Osteocyte (in vitro differentiated cells): ENCODE data around the gene POPDC2. TPM values are rescaled to one million over a fixed set of nuclear protein-coding genes. Genes with fewer than 3 reads are reported as not detected.
A peak's percentile ranks its signal among the peaks of the same experiment; 100 is the strongest.

ENCODE experiments used
- DNase-seq: peaks from one replicate; pipeline ENCODE4 v3.0.0; 2021; ENCODE audit warnings: mixed read lengths; ENCODE audit not compliant: unreplicated experiment; ENCODE audit errors: extremely low spot score
- H3K27ac Mint-ChIP-seq: one replicate; pipeline ENCODE4 v1.8.0; 2021; ENCODE audit warnings: mild to moderate bottlenecking, mixed read lengths; ENCODE audit not compliant: unreplicated experiment
- H3K27me3 Mint-ChIP-seq: one replicate; pipeline ENCODE4 v1.8.0; 2021; ENCODE audit warnings: mixed read lengths; ENCODE audit not compliant: unreplicated experiment
- H3K36me3 Mint-ChIP-seq: one replicate; pipeline ENCODE4 v1.8.0; 2021; ENCODE audit warnings: mixed read lengths; ENCODE audit not compliant: unreplicated experiment
- H3K4me1 Mint-ChIP-seq: one replicate; pipeline ENCODE4 v1.8.0; 2021; ENCODE audit warnings: mixed read lengths; ENCODE audit not compliant: unreplicated experiment
- H3K4me3 Mint-ChIP-seq: one replicate; pipeline ENCODE4 v1.8.0; 2021; ENCODE audit warnings: mild to moderate bottlenecking, moderate library complexity, mixed read lengths; ENCODE audit not compliant: unreplicated experiment
- H3K9me3 Mint-ChIP-seq: one replicate; pipeline ENCODE4 v1.8.0; 2021; ENCODE audit warnings: mixed read lengths; ENCODE audit not compliant: unreplicated experiment
- CTCF ChIP-seq: fragments of 200-600 bp; sonication (generic); IDR thresholded peaks from 2 replicates; pipeline ENCODE4 v1.5.0; 2021; ENCODE audit warnings: antibody characterized with exemption, mild to moderate bottlenecking, moderate library complexity
- total RNA-seq: library from RNA; stranded (reverse); gene quantifications from 2 replicates; pipeline ENCODE4 v1.2.1, GENCODE V29; 2021

The POPDC2 gene
- total RNA-seq, 1 donor from 2014 or later, result 2.4 TPM

DNA sequence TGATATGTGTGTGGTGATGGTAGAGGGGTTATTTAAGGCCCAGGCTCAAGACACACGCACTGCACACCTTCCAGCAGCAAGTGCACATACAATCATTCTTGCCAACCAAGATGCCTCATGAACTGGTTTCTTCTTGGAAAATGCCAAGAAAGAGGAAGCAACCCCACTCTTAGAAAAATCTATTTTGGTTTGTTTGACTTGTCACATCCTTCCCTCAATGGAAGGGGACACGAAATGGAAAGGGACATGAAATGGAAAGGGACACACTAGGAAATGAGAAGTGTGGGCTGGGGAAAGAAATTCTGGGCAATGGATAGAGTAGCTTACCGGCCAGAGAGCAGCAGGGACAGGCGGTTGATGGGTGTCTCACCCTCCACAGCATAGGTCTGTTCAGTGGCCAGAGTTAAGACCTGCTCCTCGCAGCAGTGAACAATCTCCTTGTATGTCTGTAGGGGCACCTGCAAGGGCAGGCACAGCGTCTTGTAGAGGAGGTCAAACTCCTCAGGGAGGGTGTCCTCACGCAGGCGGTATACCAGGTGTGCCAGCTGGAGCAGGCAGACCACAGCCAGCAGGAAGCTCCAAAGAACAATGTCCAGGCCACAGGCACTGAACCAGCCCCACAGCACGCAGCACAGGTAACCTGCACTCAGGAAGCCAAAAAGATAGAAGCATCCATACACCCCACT is 640 bp downstream of the POPDC2 start:
- TF ChIP-seq CTCF, result no peak
- Mint-ChIP-seq H3K4me1 (peaks cover 10% of the 10 kb centered on the region), H3K9me3 (no peaks in the 10 kb centered on the region), H3K27ac (no peak overlapping the region), H3K36me3 (no peaks in the 10 kb centered on the region), H3K27me3 (no peaks in the 10 kb centered on the region), H3K4me3 (no peak overlapping the region)
- no peak for DNase-seq

DNA sequence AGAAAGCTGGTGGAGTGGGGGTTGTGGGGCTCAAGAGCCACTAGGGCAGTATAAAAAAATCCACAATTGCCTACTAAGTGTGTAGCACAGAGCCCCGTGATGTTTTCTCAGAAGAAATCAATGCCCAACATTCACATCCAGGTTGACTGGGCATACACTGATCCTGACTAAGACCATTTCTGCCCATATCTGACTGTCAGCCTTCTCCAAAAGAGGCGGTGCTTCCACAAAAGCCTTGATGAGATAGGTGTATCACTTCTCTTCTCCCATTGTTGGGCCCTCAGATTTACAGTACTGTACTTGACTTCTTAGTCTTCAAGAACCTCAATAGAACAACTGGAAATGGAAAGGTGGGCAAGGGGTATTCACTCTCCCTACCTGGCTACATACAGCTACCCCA is 1.4 kb downstream of the POPDC2 start:
- no peaks in the 10 kb centered on the region for H3K27me3 Mint-ChIP-seq
- H3K4me3 Mint-ChIP-seq, result no peak overlapping the region
- no peak overlapping the region for H3K27ac Mint-ChIP-seq
- H3K36me3 Mint-ChIP-seq, result no peaks in the 10 kb centered on the region
- TF ChIP-seq CTCF, result no peak
- DNase-seq, result no peak
- H3K9me3 Mint-ChIP-seq, result no peaks in the 10 kb centered on the region
- peaks cover 10% of the 10 kb centered on the region for H3K4me1 Mint-ChIP-seq

DNA sequence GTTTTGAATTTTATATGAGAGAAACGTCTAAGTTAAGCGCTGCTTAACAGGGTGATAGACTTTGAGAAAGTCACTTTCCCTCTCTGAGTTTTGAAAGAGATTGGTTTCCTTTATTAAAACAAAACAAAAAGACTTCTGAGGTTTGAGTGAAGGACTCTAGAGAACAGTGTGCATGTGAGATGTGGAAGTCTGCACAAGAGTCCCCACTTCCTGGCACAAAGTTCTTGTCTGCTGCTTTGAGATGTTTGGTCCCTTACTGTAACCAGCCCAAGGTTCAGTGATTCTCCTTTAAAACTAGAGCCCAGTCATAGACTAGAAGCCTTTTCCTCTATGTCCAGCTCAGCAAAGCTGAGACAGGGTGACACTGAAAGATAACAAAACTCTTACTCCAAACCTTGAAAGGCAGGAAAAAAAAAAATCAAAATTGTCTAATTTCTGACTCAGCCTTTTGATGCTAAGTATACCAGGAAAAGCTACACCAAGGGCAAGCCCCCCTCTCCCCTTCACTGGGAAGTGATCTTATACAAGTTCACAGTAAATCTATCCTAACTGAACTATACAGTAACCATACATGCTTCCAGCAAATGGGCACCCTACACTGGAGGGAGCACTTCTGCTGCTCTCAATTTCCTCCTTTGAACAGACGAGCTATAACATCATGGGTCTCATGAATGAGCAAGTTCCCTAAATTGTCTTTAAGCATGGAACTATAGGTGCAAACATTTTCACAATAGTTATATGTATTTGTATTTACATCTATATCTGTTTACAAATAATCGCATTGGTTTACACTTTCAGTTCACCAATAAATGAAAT is 2.3 kb downstream of the POPDC2 start:
- Mint-ChIP-seq H3K27me3 (no peaks in the 10 kb centered on the region), H3K9me3 (no peaks in the 10 kb centered on the region)

DNA sequence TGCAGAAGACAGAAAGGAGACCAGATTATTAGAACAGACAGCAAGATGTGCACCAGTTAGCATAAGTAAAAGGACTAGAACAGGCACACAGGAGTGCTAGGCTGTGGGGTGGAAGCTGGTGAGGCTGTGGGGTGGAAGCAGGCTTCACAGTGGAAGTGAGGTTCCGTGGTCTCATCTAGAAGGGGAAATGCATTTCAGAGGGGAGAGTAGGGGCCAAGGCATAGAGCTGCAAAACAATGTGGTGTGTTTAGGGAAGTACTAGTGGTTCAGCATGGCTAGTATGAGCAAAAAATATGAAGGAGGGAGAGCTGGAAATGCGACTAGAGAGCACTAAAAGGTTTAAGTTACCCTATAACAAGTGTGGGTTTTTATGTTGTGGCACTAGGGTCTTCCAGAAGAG is 6.5 kb downstream of the POPDC2 start:
- Mint-ChIP-seq H3K27ac (no peak overlapping the region), H3K4me1 (no peaks in the 10 kb centered on the region), H3K27me3 (no peaks in the 10 kb centered on the region), H3K36me3 (no peaks in the 10 kb centered on the region), H3K4me3 (no peak overlapping the region), H3K9me3 (no peaks in the 10 kb centered on the region)
- peak; percentile 49 for DNase-seq
- TF ChIP-seq CTCF, result no peak

More for the DNA sequence above, 2.3 kb downstream of the POPDC2 start:
- Mint-ChIP-seq H3K27ac (no peak overlapping the region), H3K4me3 (no peak overlapping the region), H3K36me3 (no peaks in the 10 kb centered on the region), H3K4me1 (peaks cover 10% of the 10 kb centered on the region)
- TF ChIP-seq CTCF, result no peak
- no peak for DNase-seq

- DNase-seq, result peak; percentile 53
- TF ChIP-seq CTCF, result no peak
- Mint-ChIP-seq H3K9me3 (no peaks in the 10 kb centered on the region), H3K27ac (no peak overlapping the region), H3K36me3 (no peaks in the 10 kb centered on the region), H3K4me3 (no peak overlapping the region), H3K27me3 (no peaks in the 10 kb centered on the region), H3K4me1 (no peaks in the 10 kb centered on the region)
These were observed 7.9 kb downstream of the POPDC2 start for GRCh38 chr3:119652306-119653033.
